Hematopoietic multipotent progenitor cell treated with erythropoietin and hydrocortisone succinate and interleukin-3 and kit ligand, for 6 days (in vitro differentiated cells): ENCODE results near the gene LY9.

Experiments
- DNase-seq: peaks from one replicate; pipeline ENCODE4 v3.0.0-alpha.2; 2015

The LY9 gene

DNA sequence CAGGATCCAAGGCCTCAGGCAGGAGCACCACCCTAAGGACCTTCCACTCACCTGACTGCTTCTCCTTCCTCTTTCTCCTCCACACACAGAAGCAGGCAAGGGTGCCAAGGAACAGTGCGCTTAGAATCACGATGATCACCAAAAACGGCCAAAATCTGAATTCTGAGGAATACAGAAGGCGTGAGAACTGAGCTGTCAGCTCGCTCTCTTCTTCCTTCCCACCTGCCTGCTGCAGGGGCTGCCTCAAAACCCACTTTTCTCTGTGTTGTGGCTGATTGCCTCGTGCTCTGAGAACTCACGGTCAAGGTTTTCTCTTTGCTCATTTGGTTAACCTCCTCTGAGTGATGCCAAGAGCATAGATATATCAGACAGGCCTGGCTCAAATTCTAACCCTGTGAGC lies 42.9 kb downstream of the LY9 start:
- DNase-seq, result no peak

DNA sequence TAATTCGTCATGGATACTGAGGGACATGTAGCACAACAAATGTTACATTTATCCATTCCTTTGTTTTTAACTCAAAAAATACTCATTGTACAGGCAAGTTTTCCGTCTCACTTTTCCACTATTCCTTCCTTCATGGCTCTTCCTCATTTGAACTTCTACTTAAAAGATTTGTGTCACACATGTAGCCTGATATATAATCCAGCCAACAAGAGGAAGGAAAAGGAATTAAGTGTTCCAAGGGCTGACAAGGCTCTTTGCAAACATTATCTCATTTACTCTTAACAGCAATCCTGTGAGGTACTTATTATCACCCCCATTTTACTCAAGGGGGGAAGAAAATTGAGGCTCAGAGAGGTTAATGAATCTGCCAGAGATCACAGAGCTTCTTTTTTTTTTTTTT lies 43.8 kb downstream of the LY9 start:
- no peak for DNase-seq

GRCh38 chr1:160841079-160841478 lies 45.1 kb downstream of the LY9 start:
- no peak for DNase-seq

GRCh38 chr1:160844447-160845232 lies 48.7 kb downstream of the LY9 start:
- DNase-seq, result peak; percentile 70

- no peak for DNase-seq
Measured at GRCh38 chr1:160846281-160846680, 50.3 kb downstream of the LY9 start.

GRCh38 chr1:160850541-160850940 lies 54.6 kb downstream of the LY9 start:
- no peak for DNase-seq

- no peak for DNase-seq
Measured at GRCh38 chr1:160850993-160851392, 55.0 kb downstream of the LY9 start.

- DNase-seq, result no peak
Measured at GRCh38 chr1:160853014-160853413, 57.0 kb downstream of the LY9 start.

DNA sequence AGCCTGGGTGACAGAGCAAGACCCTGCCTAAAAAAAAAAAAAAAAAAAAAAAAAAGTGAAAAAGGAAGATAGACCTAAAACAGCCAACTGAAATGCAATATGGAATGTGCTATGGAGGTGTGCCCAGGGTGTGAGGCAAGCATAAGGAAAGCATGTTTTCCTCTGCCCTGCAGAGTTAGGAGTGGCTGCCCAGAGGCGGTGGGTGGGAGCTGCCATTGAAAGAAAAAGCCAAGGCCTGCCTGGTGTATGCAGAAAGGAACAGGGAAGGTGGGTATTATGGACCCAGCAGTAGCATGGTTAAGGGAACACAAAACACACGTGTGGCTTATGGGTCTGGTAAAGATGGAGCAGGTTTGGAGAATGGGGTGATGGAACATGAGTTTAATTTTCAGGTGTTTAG lies 57.8 kb downstream of the LY9 start:
- DNase-seq, result no peak

DNA sequence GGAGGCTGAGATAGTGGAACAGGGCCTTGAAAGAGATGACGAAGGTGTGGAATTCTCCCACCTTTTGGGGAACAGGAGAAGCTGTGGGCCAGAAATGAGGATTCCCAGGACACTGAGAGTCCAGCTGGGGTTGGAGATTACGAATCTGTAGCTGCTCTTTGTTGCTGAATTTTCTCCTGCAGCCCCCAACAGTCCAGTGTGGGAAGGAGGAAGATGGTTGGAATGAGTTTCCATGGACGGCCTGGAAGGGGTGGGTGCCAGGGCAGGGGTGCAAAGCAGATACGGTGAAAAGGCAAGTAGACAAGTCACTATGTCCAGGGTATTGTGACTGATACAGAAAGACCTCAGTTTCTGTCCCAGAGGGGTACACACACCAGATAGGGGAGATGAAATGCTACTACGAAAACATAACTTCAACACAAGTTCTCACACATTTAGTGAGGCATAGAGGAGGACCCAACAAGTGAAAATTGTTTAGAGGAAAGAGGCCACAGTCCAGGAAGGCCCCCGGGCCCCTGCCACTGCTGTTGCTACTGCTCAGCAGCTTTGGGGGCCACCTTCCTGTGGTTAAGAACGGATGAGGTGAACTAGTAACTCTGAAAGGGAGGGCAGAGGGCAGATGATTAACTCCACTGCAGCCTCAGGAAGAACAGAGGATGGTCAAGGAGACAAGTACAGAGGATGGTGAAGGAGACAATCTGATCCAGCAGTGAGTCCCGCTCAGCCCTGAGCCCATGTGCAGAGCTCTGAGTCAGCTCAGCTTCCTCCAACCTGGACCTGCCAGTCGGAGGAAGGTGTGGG lies 59.4 kb downstream of the LY9 start:
- no peak for DNase-seq

DNA sequence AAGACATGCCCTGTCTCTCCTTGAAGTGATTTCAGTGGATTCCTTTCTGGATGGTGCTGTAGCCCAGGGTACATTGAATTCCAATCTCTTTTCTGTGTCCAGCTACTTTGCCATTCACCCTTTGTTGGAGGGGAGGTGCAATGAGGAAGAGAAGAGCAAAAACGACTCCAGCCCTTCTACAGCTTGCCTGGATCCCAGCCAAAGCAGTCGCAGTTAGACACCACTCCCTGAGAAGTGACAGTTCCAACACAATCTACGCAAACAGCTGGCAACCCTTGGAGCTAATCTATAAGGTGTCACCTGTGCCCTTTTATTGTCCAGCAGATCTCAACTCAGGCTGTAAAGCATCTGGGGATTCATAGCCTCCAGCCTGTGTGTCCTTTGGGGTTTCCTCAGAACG lies 62.1 kb downstream of the LY9 start:
- DNase-seq, result peak; percentile 99

DNA sequence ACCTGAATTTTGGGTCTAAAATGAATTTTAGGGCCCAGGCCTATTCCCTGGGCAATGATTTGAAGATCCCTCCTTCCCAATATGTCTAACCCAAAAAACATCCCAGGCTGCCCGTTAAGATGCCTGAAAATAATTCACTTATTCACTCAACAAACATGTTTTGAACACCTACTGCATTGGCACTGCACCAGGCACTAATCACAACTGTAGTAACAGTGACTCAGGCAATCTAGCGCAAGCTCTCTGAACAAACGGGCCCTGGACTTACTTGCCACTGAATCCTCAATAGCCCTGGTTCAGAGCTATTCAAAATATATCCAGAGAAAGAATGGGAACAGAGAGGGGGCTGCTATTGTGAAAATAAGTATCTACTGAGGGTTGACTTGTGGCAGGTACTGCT lies 62.5 kb downstream of the LY9 start:
- peak; percentile 70 for DNase-seq

DNA sequence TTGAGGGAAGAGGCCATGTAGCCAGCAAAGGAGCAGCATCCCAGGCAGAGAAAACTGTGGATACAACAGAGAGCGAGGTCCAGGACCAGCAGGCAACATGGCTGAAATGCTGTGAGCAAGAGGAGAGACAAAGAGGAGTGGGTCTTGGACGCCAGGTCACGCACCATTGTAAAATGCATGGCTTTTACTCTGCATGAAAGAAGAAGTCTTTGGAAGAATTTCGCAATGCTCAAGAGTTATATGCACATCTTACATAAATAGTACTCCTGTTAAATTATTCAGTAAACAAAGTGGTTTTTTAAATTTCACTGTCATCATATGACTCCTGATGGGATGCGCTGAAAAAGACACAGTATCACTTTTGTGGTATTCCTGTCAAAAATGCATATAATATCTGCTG lies 63.2 kb downstream of the LY9 start:
- DNase-seq, result peak; percentile 71

GRCh38 chr1:160860840-160861505 lies 65.0 kb downstream of the LY9 start:
- DNase-seq, result no peak

- peak; percentile 94 for DNase-seq
Measured at GRCh38 chr1:160862203-160863060, 66.5 kb downstream of the LY9 start, which contains the start of gene CD244. TSS of gene CD244 (minus strand) at chr1:160862887. CDS start at chr1:160862677, 210 bp downstream.

- DNase-seq, result no peak
Measured at GRCh38 chr1:160863061-160863773, 67.2 kb downstream of the LY9 start.

- DNase-seq, result no peak
Measured at GRCh38 chr1:160863774-160864131, 67.8 kb downstream of the LY9 start.

- no peak for DNase-seq
Measured at GRCh38 chr1:160864173-160864572, 68.2 kb downstream of the LY9 start.

DNA sequence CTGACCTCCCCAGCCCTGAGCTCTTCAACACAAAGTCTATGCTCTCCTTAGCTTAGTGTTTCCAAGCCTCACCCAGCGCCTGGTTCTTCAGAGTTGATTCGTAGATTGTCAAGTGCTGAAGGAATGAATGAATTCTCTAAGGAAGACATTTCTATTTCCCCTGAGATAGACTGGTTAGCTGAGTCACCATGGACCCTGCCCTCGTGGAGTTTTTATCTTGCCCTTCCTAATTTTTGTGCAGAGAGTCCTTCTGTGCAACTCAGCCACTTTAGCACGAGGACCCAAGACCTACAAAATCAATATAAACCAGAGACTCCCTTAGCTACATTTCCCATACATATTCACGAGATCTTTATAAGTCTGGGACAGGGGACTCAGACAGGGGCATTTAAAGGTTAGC lies 69.4 kb downstream of the LY9 start:
- peak; percentile 44 for DNase-seq

- DNase-seq, result no peak
Measured at GRCh38 chr1:160866001-160866694, 70.2 kb downstream of the LY9 start.

- no peak for DNase-seq
Measured at GRCh38 chr1:160866695-160867260, 70.8 kb downstream of the LY9 start.
